B cell (primary cell): ENCODE data around the gene MROH2A.
A peak's percentile ranks its signal among the peaks of the same experiment; 100 is the strongest.

Experiments
- CTCF ChIP-seq: fragments of 200-600 bp; IDR thresholded peaks from one replicate; pipeline ENCODE4 v1.8.0; 2022; ENCODE audit warnings: antibody characterized with exemption, mild to moderate bottlenecking
- EZH2 ChIP-seq: IDR thresholded peaks from 2 replicates; pipeline ENCODE4 v1.6.1; 2012; ENCODE audit warnings: borderline replicate concordance, low read depth, mild to moderate bottlenecking, moderate library complexity, low read length; ENCODE audit not compliant: insufficient read depth, poor library complexity, severe bottlenecking

- TF ChIP-seq CTCF (peak; percentile 45), EZH2 (no peak)
Observed at GRCh38 chr2:233865838-233866237, 87.7 kb downstream of the MROH2A start.
